Measurements from ENCODE around the gene KIF21B. TPM values are rescaled to one million over a fixed set of nuclear protein-coding genes. Genes with fewer than 3 reads are reported as not detected.

KIF21B gene
- total and polyA plus RNA-seq, 2 of the 4 experiments (the other 2 are of a cell fraction) = 0.36 to 0.55 TPM

GRCh38 chr1:201064806-201065205 lies 41.3 kb upstream of the KIF21B start:
- no peak overlapping the region for H3K4me3 ChIP-seq (ENCODE audit: insufficient read depth, low read depth, low read length)
- H2BK15ac ChIP-seq (ENCODE audit: low read depth, low read length) = no peak overlapping the region
- TF ChIP-seq CTCF (conservative IDR thresholded peaks at IDR 0.05; ENCODE audit: low read depth, low read length) (no peak), NFE2L2 (IDR thresholded peaks at IDR 0.05; ENCODE audit: low read depth, low read length) (no peak)
- H3K9me1 ChIP-seq (ENCODE audit: insufficient read depth, low read length) = no peaks in the 10 kb centered on the region
- no peak overlapping the region for H2BK5ac ChIP-seq (ENCODE audit: low read depth, low read length, poor library complexity, severe bottlenecking)
- no TSS peak for BruUV-seq (replicated peaks)
- H3K56ac ChIP-seq (ENCODE audit: extremely low read depth, insufficient read depth, low read length) = no peak overlapping the region
- no peak overlapping the region for H4K8ac ChIP-seq (ENCODE audit: low read depth in 2 of 2, low read length in 2 of 2)
- H3K4me2 ChIP-seq (ENCODE audit: low read depth, low read length) = no peak overlapping the region
- H3K79me1 ChIP-seq (ENCODE audit: low read depth in 1 of 2, low read length in 2 of 2) = no peaks in the 10 kb centered on the region
- H3K4ac ChIP-seq (ENCODE audit: low read depth, low read length) = no peak overlapping the region
- ATAC-seq (ENCODE audit: low read depth) = no peak
- H3K9me3 ChIP-seq (ENCODE audit: control insufficient read depth, insufficient read depth, low read length) = no peaks in the 10 kb centered on the region
- no peak overlapping the region for H3K14ac ChIP-seq (replicated peaks; ENCODE audit: low read depth, low read length)
- peaks cover 66% of the 10 kb centered on the region for H3K27me3 ChIP-seq (ENCODE audit: control insufficient read depth, insufficient read depth, low read length)
- no peaks in the 10 kb centered on the region for H4K20me1 ChIP-seq (ENCODE audit: insufficient read depth, low read length)
- H3K18ac ChIP-seq (ENCODE audit: low read depth, low read length) = no peak overlapping the region
- no peaks in the 10 kb centered on the region for H3K4me1 ChIP-seq (ENCODE audit: control insufficient read depth, insufficient read depth, low read length)
- no peak overlapping the region for H3K23ac ChIP-seq (ENCODE audit: low read depth, low read length)
- H2BK20ac ChIP-seq (ENCODE audit: low read depth, low read length) = no peak overlapping the region
- no peak overlapping the region for H4K91ac ChIP-seq (ENCODE audit: insufficient read depth, low read depth, low read length)
- 90% methylated on average over 4 of the region's 8 CpGs; no CpG with 5 or more reads in 1 of the 2 experiments for WGBS, 2 experiments (ENCODE audit: extremely low coverage in 2 of 2, insufficient read length in 1 of 2)
- in situ Hi-C loops (cut with MboI; ENCODE audit: low sequenced_read_pairs) (no loop called here), dilution Hi-C loops (cut with HindIII; ENCODE audit: low sequenced_read_pairs, unreplicated experiment) (no loop called here), intact Hi-C loops (cut with micrococcal nuclease) (no loop called here)
- no peaks in the 10 kb centered on the region for H3K36me3 ChIP-seq (ENCODE audit: control insufficient read depth, insufficient read depth, low read length)
- H3K27ac ChIP-seq (ENCODE audit: insufficient read depth, low read length) = no peak overlapping the region
- POLR2A ChIA-PET (ENCODE audit: unreplicated experiment) = no interaction called here
- no peak for DNase-seq
- no peak overlapping the region for H4K5ac ChIP-seq (ENCODE audit: low read depth, low read length)
- CTCF ChIA-PET = interaction anchor here (1.6 kb wide), 1 partner anchor 22 kb away, joined by 3 read pairs; no protein-coding TSS in a partner anchor
- H2AK5ac ChIP-seq (ENCODE audit: low read depth, low read length) = no peak overlapping the region
- no peak overlapping the region for H2BK120ac ChIP-seq (ENCODE audit: low read depth, low read length)
- H2AK9ac ChIP-seq (replicated peaks; ENCODE audit: low read depth, low read length, poor library complexity) = no peak overlapping the region
- no peak overlapping the region for H3K9ac ChIP-seq (ENCODE audit: low read depth, low read length)
- no peak overlapping the region for H2AFZ ChIP-seq (replicated peaks; ENCODE audit: low read length, poor library complexity)

All from IMR-90 (cell line).